ENCODE results near the gene IQSEC1.
A peak's percentile ranks its signal among the peaks of the same experiment; 100 is the strongest.

- no peak for TF ChIP-seq SRF (IDR thresholded peaks at IDR 0.05; ENCODE audit: low read depth in 2 of 2, low read length in 2 of 2)
- TF ChIP-seq NR2C1 (IDR thresholded peaks at IDR 0.05), result no peak
- TF ChIP-seq, protein P1, sequence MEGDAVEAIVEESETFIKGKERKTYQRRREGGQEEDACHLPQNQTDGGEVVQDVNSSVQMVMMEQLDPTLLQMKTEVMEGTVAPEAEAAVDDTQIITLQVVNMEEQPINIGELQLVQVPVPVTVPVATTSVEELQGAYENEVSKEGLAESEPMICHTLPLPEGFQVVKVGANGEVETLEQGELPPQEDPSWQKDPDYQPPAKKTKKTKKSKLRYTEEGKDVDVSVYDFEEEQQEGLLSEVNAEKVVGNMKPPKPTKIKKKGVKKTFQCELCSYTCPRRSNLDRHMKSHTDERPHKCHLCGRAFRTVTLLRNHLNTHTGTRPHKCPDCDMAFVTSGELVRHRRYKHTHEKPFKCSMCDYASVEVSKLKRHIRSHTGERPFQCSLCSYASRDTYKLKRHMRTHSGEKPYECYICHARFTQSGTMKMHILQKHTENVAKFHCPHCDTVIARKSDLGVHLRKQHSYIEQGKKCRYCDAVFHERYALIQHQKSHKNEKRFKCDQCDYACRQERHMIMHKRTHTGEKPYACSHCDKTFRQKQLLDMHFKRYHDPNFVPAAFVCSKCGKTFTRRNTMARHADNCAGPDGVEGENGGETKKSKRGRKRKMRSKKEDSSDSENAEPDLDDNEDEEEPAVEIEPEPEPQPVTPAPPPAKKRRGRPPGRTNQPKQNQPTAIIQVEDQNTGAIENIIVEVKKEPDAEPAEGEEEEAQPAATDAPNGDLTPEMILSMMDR (IDR thresholded peaks at IDR 0.05 in 2 of 3, conservative IDR thresholded peaks at IDR 0.05 in 1 of 3; ENCODE audit: control insufficient read depth in 2 of 3, extremely low read depth in 1 of 3, insufficient read depth in 1 of 3, low read depth in 3 of 3, low read length in 3 of 3), result peak in 2 of 3 experiments; percentile 18 to 33; a peak in 3 of 6 replicates
- TF ChIP-seq POLR2A (IDR thresholded peaks at IDR 0.05; ENCODE audit: low read depth, low read length), result no peak
- no peak for TF ChIP-seq SUZ12 (IDR thresholded peaks at IDR 0.05; ENCODE audit: unreplicated experiment)
- no peak for TF ChIP-seq FOXM1 (IDR thresholded peaks at IDR 0.05; ENCODE audit: low read depth, low read length)
- TF ChIP-seq ETV6 (conservative IDR thresholded peaks at IDR 0.05 in 1 of 2, IDR thresholded peaks at IDR 0.05 in 1 of 2; ENCODE audit: borderline replicate concordance in 1 of 2, low read depth in 1 of 2), result no peak
- no peak for TF ChIP-seq NFYB (IDR thresholded peaks at IDR 0.05; ENCODE audit: insufficient read depth, low read depth, low read length)
- TF ChIP-seq NFIC (IDR thresholded peaks at IDR 0.05; ENCODE audit: low read depth, low read length), result no peak
- no peak for TF ChIP-seq MLLT1 (IDR thresholded peaks at IDR 0.05)
- no peak for TF ChIP-seq SP1 (IDR thresholded peaks at IDR 0.05; ENCODE audit: low read depth, low read length)
- TF ChIP-seq EZH2 (IDR thresholded peaks at IDR 0.05; ENCODE audit: borderline replicate concordance, control insufficient read depth, low read depth, low read length), result no peak
- no peak for TF ChIP-seq ZZZ3 (IDR thresholded peaks at IDR 0.05; ENCODE audit: control insufficient read depth, insufficient read length, low read depth)
- TF ChIP-seq, protein P2, sequence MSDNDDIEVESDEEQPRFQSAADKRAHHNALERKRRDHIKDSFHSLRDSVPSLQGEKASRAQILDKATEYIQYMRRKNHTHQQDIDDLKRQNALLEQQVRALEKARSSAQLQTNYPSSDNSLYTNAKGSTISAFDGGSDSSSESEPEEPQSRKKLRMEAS (IDR thresholded peaks at IDR 0.05; ENCODE audit: low read depth, low read length), result no peak
Observed at GRCh38 chr3:12875857-12876836, 197.1 kb downstream of the IQSEC1 start.

Data from GM12878 (cell line).